OCI-LY1 (cell line): ENCODE results near the gene DLGAP3.
A peak's percentile ranks its signal among the peaks of the same experiment; 100 is the strongest.

Source experiments
- H2AFZ ChIP-seq: fragments of 200-600 bp; sonication (generic), shearing (Covaris generic); 2 replicates; pipeline ENCODE4 v1.6.0; 2014; ENCODE audit warnings: antibody characterized with exemption, mild to moderate bottlenecking, low read length
- H3F3A ChIP-seq: fragments of 200-600 bp; sonication (generic), shearing (Covaris generic); 2 replicates; pipeline ENCODE4 v1.6.0; 2014; ENCODE audit warnings: mild to moderate bottlenecking, antibody characterized with exemption, low read length, moderate library complexity; ENCODE audit not compliant: insufficient read depth
- H3K27ac ChIP-seq: fragments of 200-600 bp; sonication (generic); 2 replicates; pipeline ENCODE4 v1.5.1; 2014; ENCODE audit warnings: low read length, mixed run types, mild to moderate bottlenecking, low read depth; ENCODE audit not compliant: poor library complexity, severe bottlenecking
- H3K27me3 ChIP-seq: fragments of 200-600 bp; sonication (generic); 2 replicates; pipeline ENCODE4 v1.6.0; 2014; ENCODE audit warnings: antibody characterized with exemption, mild to moderate bottlenecking, low read length, moderate library complexity; ENCODE audit not compliant: insufficient read depth
- H3K36me3 ChIP-seq: fragments of 200-600 bp; sonication (generic); 2 replicates; pipeline ENCODE4 v1.6.1; 2014; ENCODE audit warnings: mild to moderate bottlenecking, antibody characterized with exemption, low read length, moderate library complexity, mixed read lengths; ENCODE audit not compliant: insufficient read depth
- H3K4me1 ChIP-seq: fragments of 200-600 bp; sonication (generic); 2 replicates; pipeline ENCODE4 v1.5.1; 2014; ENCODE audit warnings: mild to moderate bottlenecking, low read length, moderate library complexity; ENCODE audit not compliant: insufficient read depth, severe bottlenecking
- H3K4me2 ChIP-seq: fragments of 200-600 bp; sonication (generic), shearing (Covaris generic); 2 replicates; pipeline ENCODE4 v1.6.1; 2014; ENCODE audit warnings: low read length
- H3K4me3 ChIP-seq: fragments of 200-600 bp; sonication (generic); 2 replicates; pipeline ENCODE4 v1.5.1; 2014; ENCODE audit warnings: low read length, low read depth, mild to moderate bottlenecking, mixed read lengths; ENCODE audit not compliant: poor library complexity, severe bottlenecking
- H3K79me2 ChIP-seq: fragments of 200-600 bp; shearing (Covaris generic); 2 replicates; pipeline ENCODE4 v1.6.1; 2016; ENCODE audit warnings: mixed run types, low read length, mixed read lengths; ENCODE audit not compliant: insufficient read depth
- H3K9ac ChIP-seq: fragments of 200-600 bp; sonication (generic), shearing (Covaris generic); 2 replicates; pipeline ENCODE4 v1.6.1; 2014; ENCODE audit warnings: mild to moderate bottlenecking, low read length, mixed read lengths
- H3K9me2 ChIP-seq: fragments of 200-600 bp; sonication (generic), shearing (Covaris generic); 2 replicates; pipeline ENCODE4 v1.6.1; 2014; ENCODE audit warnings: low read depth, mild to moderate bottlenecking, low read length, mixed read lengths
- H3K9me3 ChIP-seq: fragments of 200-600 bp; shearing (Covaris generic); 2 replicates; pipeline ENCODE4 v1.6.1; 2014; ENCODE audit warnings: low read length, mixed read lengths
- H4K20me1 ChIP-seq: fragments of 200-600 bp; sonication (generic), shearing (Covaris generic); 2 replicates; pipeline ENCODE4 v1.6.0; 2016; ENCODE audit warnings: mild to moderate bottlenecking, low read length; ENCODE audit not compliant: insufficient read depth
- CTCF ChIP-seq: fragments of 200-600 bp; sonication (generic), shearing (Covaris generic); IDR thresholded peaks from 2 replicates; pipeline ENCODE4 v1.5.1; 2017; ENCODE audit warnings: mild to moderate bottlenecking, antibody characterized with exemption, low read length, moderate library complexity, mixed read lengths
- EZH2 ChIP-seq: fragments of 200-600 bp; sonication (generic), shearing (Covaris generic); IDR thresholded peaks from 2 replicates; pipeline ENCODE4 v1.8.0; 2017; ENCODE audit warnings: borderline replicate concordance, mixed run types, mild to moderate bottlenecking, antibody characterized with exemption, low read length, moderate library complexity, mixed read lengths

Gene DLGAP3

GRCh38 chr1:34859446-34860200 lies 69.8 kb downstream of the DLGAP3 start, which contains the start of gene SMIM12:
Gene SMIM12 (minus strand): TSS chr1:34859749. CDS start chr1:34855977, 3,772 bp downstream.
- peak; percentile 91 for TF ChIP-seq CTCF
- TF ChIP-seq EZH2: no peak
- no peaks in the 10 kb centered on the region for H4K20me1 ChIP-seq
- no peaks in the 10 kb centered on the region for H3K9me2 ChIP-seq
- peaks cover 12% of the 10 kb centered on the region for H3K36me3 ChIP-seq
- no peaks in the 10 kb centered on the region for H3K27me3 ChIP-seq
- H3K4me2 ChIP-seq: peak within 1 kb of the TSS; percentile 92
- H3K9ac ChIP-seq: peak within 1 kb of the TSS; percentile 84
- H2AFZ ChIP-seq: peak within 1 kb of the TSS; percentile 65
- peaks cover 17% of the 10 kb centered on the region for H3K79me2 ChIP-seq
- H3K4me1 ChIP-seq: peaks cover 23% of the 10 kb centered on the region
- H3K9me3 ChIP-seq: no peaks in the 10 kb centered on the region
- H3K4me3 ChIP-seq: peak within 1 kb of the TSS; percentile 81
- H3K27ac ChIP-seq: no peak within 1 kb of the TSS
- no peaks in the 10 kb centered on the region for H3F3A ChIP-seq

- no peak overlapping the region for H3K27ac ChIP-seq
- no peaks in the 10 kb centered on the region for H4K20me1 ChIP-seq
- peak overlapping the region; percentile 84 for H3K9ac ChIP-seq
- H3K27me3 ChIP-seq: no peaks in the 10 kb centered on the region
- H3K79me2 ChIP-seq: peaks cover 17% of the 10 kb centered on the region
- H3K9me3 ChIP-seq: no peaks in the 10 kb centered on the region
- H3K9me2 ChIP-seq: no peaks in the 10 kb centered on the region
- TF ChIP-seq CTCF: no peak
- TF ChIP-seq EZH2: no peak
- H3K4me3 ChIP-seq: peak overlapping the region; percentile 81
- H2AFZ ChIP-seq: no peak overlapping the region
- peak overlapping the region; percentile 92 for H3K4me2 ChIP-seq
- peaks cover 19% of the 10 kb centered on the region for H3K36me3 ChIP-seq
- H3K4me1 ChIP-seq: peaks cover 23% of the 10 kb centered on the region
- no peaks in the 10 kb centered on the region for H3F3A ChIP-seq
These were observed 70.5 kb downstream of the DLGAP3 start for GRCh38 chr1:34858901-34859445.

GRCh38 chr1:34856697-34857096 lies 72.8 kb downstream of the DLGAP3 start:
- Histone ChIP-seq H2AFZ (no peak overlapping the region), H3F3A (no peaks in the 10 kb centered on the region), H3K4me1 (peaks cover 23% of the 10 kb centered on the region), H3K27ac (no peak overlapping the region), H3K9ac (no peak overlapping the region), H4K20me1 (no peaks in the 10 kb centered on the region), H3K9me2 (no peaks in the 10 kb centered on the region), H3K9me3 (no peaks in the 10 kb centered on the region), H3K4me3 (no peak overlapping the region), H3K36me3 (peaks cover 32% of the 10 kb centered on the region), H3K79me2 (peaks cover 17% of the 10 kb centered on the region), H3K27me3 (no peaks in the 10 kb centered on the region), H3K4me2 (no peak overlapping the region)
- no peak for TF ChIP-seq CTCF
- no peak for TF ChIP-seq EZH2
